Right lobe of liver (tissue), 4 donors: ENCODE results near the gene GHR.

Experiments used
- POLR2A ChIP-seq: fragments of 450-650 bp; IDR thresholded peaks from one replicate; pipeline ENCODE4 v1.6.1; 2017; ENCODE audit warnings: antibody characterized with exemption, mild to moderate bottlenecking
- TF ChIP-seq, protein P1 (sequence below), 4 donors: fragments of 200-600 bp in 3 of 4; fragments of 450-650 bp in 1 of 4; IDR thresholded peaks; one replicate each; pipeline versions ENCODE4 v1.5.1 to v1.8.0; 2016 to 2022; ENCODE audit warnings: antibody characterized with exemption in 4 of 4, mild to moderate bottlenecking in 2 of 4
- donor health status: DM: no; HTN: no; CAD: no.
- donor health status: DM: no; HTN: no; CAD: no.
- donor health status: DM: no; HTN: yes; CAD: no.

DNA sequence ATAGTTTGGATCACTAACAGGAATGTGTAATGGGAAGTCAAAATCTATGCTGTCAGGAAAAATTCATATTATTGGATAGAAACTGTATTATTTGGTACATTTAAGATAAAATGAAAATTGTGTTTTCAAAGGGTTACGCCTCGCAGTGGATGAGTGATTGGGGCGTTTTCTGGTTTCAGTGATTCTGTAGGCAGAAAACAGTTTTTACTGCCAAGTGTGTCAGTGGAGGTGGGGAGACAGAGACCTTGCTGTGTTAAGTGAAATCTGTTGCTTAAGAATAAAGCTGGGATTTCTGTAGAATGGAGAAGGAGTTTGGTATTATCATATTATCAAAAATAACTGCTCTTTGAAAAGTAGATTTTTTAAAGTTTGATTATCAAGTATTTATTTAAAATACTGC lies 69.7 kb downstream of the GHR start:
- TF ChIP-seq, protein P1, sequence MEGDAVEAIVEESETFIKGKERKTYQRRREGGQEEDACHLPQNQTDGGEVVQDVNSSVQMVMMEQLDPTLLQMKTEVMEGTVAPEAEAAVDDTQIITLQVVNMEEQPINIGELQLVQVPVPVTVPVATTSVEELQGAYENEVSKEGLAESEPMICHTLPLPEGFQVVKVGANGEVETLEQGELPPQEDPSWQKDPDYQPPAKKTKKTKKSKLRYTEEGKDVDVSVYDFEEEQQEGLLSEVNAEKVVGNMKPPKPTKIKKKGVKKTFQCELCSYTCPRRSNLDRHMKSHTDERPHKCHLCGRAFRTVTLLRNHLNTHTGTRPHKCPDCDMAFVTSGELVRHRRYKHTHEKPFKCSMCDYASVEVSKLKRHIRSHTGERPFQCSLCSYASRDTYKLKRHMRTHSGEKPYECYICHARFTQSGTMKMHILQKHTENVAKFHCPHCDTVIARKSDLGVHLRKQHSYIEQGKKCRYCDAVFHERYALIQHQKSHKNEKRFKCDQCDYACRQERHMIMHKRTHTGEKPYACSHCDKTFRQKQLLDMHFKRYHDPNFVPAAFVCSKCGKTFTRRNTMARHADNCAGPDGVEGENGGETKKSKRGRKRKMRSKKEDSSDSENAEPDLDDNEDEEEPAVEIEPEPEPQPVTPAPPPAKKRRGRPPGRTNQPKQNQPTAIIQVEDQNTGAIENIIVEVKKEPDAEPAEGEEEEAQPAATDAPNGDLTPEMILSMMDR (IDR thresholded peaks at IDR 0.05), result no peak
- no peak for TF ChIP-seq POLR2A
